ENCODE data around the gene MYEOV. TPM values are rescaled to one million over a fixed set of nuclear protein-coding genes. Genes with fewer than 3 reads are reported as not detected.

Gene MYEOV
- total and polyA plus RNA-seq, 9 of the 15 experiments (the other 6 are each of a cell fraction or from before 2014, with no cell fraction given), result 10.2 to 133 (median 32.2) TPM

DNA sequence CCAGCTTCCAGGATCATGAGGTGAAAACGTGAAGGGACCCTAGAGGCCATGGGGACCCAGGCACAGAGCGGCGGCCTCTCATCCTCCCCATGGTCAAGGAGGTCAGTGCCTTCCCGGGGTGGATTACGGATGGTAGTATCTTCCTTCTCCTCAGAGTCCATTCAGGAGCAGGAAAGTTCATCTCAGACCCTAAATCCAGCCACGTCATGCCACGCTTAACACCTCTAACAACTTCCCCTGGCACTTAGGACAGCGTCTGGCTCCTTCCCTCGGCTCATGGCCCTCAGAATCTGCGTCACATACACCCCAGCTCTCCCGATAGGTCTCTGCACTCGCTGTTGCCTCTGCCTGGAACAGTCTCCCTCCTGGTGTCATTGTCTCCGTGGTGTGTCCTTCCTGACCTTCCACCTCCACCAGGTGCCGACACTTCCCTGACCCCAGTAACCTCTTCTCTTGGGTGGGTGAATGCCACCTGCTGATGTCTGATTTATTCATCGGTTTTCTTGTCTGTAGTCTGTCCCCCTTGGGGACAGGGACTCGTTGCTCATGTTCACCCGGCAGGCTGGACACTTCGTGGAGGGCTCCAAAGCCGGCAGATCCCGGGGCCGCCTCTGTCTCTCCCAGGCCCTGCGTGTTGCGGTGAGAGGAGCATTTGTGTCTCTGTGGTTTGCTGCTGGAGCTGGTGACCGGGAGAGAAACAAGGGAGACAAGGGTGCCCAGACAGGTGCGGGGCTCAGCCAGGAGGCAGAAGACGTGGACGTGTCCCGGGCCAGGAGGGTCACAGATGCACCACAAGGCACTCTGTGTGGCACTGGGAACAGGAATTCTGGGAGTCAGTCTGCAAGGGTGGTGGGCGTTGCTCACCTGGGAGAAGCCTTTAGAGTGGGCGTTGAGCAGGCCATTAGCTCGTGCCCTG is 1.4 kb downstream of the MYEOV start (continued):
- TF ChIP-seq POLR2AphosphoS5 (IDR thresholded peaks at IDR 0.05; ENCODE audit: control insufficient read depth, insufficient read depth, low read depth, low read length), result 0 out of 2 replicates have a peak, but pooled peaks have one; percentile 28
- TF ChIP-seq MAFG (tag; conservative IDR thresholded peaks at IDR 0.05), result peak; percentile 58
- peak; percentile 67 for TF ChIP-seq SUPT5H (IDR thresholded peaks at IDR 0.05)

DNA sequence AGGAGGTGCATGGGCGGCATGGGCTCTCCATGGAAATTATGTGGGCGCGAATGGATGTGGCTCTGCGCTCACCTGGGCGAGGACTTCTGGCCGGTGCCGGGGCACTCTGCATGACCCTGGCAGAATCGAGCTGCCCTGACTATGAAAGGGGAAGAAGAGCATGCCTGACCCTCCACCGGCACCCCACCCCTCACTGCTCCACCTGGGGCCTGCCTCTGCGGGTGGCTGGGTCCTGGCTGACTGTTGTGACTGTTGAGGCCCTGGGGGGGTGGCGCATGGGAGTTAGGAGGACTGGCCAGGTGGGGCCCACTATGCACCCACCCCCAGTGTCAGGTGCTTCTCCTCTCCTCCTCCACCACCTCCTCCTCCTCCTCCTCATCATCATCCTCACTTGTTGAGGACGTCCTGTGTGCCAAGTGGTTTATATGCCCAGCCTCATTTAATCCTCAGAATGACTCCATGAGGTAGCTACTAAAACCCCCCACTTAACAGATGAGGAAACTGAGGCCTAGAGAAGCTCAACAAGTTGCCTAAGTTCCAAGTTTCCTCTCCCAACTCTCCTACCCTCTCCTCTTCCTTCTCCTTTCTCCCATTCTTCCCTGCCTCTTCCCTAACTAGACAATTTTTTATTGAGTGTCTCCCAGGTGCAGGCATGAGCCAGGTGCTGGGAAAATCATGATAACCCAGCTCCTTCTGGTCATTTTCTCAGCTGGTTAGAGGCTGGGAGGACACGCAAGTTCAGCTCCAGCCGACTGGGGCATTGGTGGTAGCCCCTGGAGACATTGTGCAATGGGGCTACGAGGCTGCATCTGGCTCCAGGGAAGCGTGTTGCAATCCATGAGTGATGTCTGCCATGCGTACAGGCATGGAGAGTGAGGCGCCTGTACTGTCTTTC is 2.3 kb downstream of the MYEOV start:
- Histone ChIP-seq H3K4me3 (peak overlapping the region; percentile 69), H3K36me3 (ENCODE audit: control insufficient read depth, insufficient read depth, low read length) (peaks cover 15% of the 10 kb centered on the region), H3K27me3 (ENCODE audit: control insufficient read depth in 2 of 2, insufficient read depth in 2 of 2, low read length in 2 of 2) (no peaks in the 10 kb centered on the region), H3K9me3 (replicated peaks; ENCODE audit: control insufficient read depth, insufficient read depth, low read depth, low read length) (no peaks in the 10 kb centered on the region; the same call in 1 of the 2 replicates), H3K4me1 (replicated peaks in 1 of 2; ENCODE audit: control insufficient read depth in 2 of 2, insufficient read depth in 2 of 2, low read length in 2 of 2) (peaks cover 62 to 75% of the 10 kb centered on the region in 2 experiments), H3K9ac (ENCODE audit: insufficient read depth in 1 of 2, low read depth in 2 of 2, low read length in 2 of 2) (peak overlapping the region; percentile 81 to 95), H3K9me1 (ENCODE audit: control insufficient read depth, insufficient read depth, low read length) (peaks cover 3% of the 10 kb centered on the region), H4K20me1 (replicated peaks; ENCODE audit: control insufficient read depth, insufficient read depth, low read length) (no peaks in the 10 kb centered on the region; the same call in 1 of the 2 replicates), H3K79me2 (ENCODE audit: control insufficient read depth, insufficient read depth, low read length) (peaks cover 72% of the 10 kb centered on the region), H3K27ac (ENCODE audit: extremely low read depth, low read depth, low read length) (peak overlapping the region; percentile 94), H3K4me2 (ENCODE audit: insufficient read depth, low read length) (peak overlapping the region; percentile 97), H2AFZ (ENCODE audit: low read depth, low read length) (peak overlapping the region; percentile 73; the same call in 1 of the 2 replicates)
- intact Hi-C loops (cut with micrococcal nuclease) (loop anchor here (2.0 to 10.0 kb wide), 5 partner anchors 69 to 161 kb away; no protein-coding TSS in a partner anchor), in situ Hi-C loops (cut with MboI) (no loop called here)
- DNase-seq (ENCODE audit: extremely low read depth in 1 of 4, low spot score in 3 of 4), result peak in 1 of 4 experiments; percentile 53
- POLR2A ChIA-PET, result interaction anchor here (0.6 to 1.5 kb wide), 4 partner anchors 13 to 135 kb away, joined by 3 to 5 read pairs (median 4); no protein-coding TSS in a partner anchor
- ATAC-seq, result peak; percentile 3; the same call in 1 of the 3 replicates
- BruUV-seq (replicated peaks), result no TSS peak
- CTCF ChIA-PET (ENCODE audit: low intra/inter-chr PET ratio), result no interaction called here
- 27% methylated on average over 18 of the region's 18 CpGs for WGBS (ENCODE audit: insufficient coverage, low coverage, missing lambda C conversion rate)
- FAIRE-seq, result no peak
- no peak for TF ChIP-seq ELF4 (CRISPR knock-in tag; IDR thresholded peaks at IDR 0.05)
- peak; percentile 99 for TF ChIP-seq CEBPB (tag; IDR thresholded peaks at IDR 0.05)
- peak; percentile 36 for TF ChIP-seq SAP30 (IDR thresholded peaks at IDR 0.05; ENCODE audit: borderline replicate concordance, insufficient read depth, low read depth, low read length, poor library complexity, severe bottlenecking)
- no peak for TF ChIP-seq COPS2 (conservative IDR thresholded peaks at IDR 0.05)
- TF ChIP-seq, protein P1, sequence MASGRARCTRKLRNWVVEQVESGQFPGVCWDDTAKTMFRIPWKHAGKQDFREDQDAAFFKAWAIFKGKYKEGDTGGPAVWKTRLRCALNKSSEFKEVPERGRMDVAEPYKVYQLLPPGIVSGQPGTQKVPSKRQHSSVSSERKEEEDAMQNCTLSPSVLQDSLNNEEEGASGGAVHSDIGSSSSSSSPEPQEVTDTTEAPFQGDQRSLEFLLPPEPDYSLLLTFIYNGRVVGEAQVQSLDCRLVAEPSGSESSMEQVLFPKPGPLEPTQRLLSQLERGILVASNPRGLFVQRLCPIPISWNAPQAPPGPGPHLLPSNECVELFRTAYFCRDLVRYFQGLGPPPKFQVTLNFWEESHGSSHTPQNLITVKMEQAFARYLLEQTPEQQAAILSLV (tag; IDR thresholded peaks at IDR 0.05), result peak; percentile 62; the same call in 1 of the 2 replicates
- TF ChIP-seq MYC (IDR thresholded peaks at IDR 0.05; ENCODE audit: low read depth, low read length), result peak; percentile 52
- no peak for TF ChIP-seq MYC (CRISPR knock-in tag; IDR thresholded peaks at IDR 0.05; ENCODE audit: borderline replicate concordance, low read depth)
- TF ChIP-seq, protein P2, sequence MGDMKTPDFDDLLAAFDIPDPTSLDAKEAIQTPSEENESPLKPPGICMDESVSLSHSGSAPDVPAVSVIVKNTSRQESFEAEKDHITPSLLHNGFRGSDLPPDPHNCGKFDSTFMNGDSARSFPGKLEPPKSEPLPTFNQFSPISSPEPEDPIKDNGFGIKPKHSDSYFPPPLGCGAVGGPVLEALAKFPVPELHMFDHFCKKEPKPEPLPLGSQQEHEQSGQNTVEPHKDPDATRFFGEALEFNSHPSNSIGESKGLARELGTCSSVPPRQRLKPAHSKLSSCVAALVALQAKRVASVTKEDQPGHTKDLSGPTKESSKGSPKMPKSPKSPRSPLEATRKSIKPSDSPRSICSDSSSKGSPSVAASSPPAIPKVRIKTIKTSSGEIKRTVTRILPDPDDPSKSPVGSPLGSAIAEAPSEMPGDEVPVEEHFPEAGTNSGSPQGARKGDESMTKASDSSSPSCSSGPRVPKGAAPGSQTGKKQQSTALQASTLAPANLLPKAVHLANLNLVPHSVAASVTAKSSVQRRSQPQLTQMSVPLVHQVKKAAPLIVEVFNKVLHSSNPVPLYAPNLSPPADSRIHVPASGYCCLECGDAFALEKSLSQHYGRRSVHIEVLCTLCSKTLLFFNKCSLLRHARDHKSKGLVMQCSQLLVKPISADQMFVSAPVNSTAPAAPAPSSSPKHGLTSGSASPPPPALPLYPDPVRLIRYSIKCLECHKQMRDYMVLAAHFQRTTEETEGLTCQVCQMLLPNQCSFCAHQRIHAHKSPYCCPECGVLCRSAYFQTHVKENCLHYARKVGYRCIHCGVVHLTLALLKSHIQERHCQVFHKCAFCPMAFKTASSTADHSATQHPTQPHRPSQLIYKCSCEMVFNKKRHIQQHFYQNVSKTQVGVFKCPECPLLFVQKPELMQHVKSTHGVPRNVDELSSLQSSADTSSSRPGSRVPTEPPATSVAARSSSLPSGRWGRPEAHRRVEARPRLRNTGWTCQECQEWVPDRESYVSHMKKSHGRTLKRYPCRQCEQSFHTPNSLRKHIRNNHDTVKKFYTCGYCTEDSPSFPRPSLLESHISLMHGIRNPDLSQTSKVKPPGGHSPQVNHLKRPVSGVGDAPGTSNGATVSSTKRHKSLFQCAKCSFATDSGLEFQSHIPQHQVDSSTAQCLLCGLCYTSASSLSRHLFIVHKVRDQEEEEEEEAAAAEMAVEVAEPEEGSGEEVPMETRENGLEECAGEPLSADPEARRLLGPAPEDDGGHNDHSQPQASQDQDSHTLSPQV (IDR thresholded peaks at IDR 0.05), result peak; percentile 16
- peak; percentile 82 for TF ChIP-seq BCOR (IDR thresholded peaks at IDR 0.05)

Measured in K562 (cell line).